Measurements from ENCODE around the gene SEMA3A. TPM values are rescaled to one million over a fixed set of nuclear protein-coding genes. Genes with fewer than 3 reads are reported as not detected.

Gene SEMA3A
- total RNA-seq, 2 experiments from 2014 or later: 0.50 to 0.60 TPM

DNA sequence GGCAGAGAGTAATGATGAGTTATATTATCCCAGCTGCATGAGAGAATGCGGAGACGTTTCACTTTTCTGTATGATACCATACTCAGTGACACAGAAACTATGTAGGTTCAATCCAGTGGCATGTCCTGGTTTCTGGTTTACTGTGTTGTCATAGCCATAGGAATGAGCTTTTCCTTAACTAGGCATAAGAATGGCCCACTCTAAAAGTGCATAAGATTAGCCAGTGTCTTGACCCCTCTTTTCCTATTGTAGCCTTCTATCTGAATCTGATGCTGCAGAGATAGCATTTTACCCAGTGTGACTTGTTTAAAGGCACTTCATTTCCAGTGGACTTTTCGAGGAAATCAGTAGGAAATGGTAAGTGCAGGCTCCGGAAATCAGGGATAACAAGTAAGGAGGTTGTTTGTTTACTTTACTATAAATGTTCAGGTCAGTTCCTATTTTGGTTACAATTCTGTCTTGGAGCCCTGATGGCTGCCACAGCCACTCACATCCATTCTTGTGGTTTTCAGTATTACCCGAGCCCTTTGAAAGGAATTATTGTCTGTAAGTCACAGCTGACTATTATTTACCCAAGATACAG, 70.5 kb downstream of the SEMA3A start:
- H3K27me3 Mint-ChIP-seq: no peaks in the 10 kb centered on the region
- intact Hi-C loops (cut with DNase I, micrococcal nuclease): no loop called here
- no peak overlapping the region for H3K4me3 ChIP-seq (ENCODE audit: low read length)
- TF ChIP-seq, protein P1, sequence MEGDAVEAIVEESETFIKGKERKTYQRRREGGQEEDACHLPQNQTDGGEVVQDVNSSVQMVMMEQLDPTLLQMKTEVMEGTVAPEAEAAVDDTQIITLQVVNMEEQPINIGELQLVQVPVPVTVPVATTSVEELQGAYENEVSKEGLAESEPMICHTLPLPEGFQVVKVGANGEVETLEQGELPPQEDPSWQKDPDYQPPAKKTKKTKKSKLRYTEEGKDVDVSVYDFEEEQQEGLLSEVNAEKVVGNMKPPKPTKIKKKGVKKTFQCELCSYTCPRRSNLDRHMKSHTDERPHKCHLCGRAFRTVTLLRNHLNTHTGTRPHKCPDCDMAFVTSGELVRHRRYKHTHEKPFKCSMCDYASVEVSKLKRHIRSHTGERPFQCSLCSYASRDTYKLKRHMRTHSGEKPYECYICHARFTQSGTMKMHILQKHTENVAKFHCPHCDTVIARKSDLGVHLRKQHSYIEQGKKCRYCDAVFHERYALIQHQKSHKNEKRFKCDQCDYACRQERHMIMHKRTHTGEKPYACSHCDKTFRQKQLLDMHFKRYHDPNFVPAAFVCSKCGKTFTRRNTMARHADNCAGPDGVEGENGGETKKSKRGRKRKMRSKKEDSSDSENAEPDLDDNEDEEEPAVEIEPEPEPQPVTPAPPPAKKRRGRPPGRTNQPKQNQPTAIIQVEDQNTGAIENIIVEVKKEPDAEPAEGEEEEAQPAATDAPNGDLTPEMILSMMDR (IDR thresholded peaks at IDR 0.05): no peak
- ATAC-seq (ENCODE audit: poor library complexity): no peak
- POLR2A ChIA-PET: no interaction called here
- no peak for DNase-seq
- no peaks in the 10 kb centered on the region for H3K36me3 ChIP-seq (ENCODE audit: insufficient read depth, low read length)
- H3K27me3 ChIP-seq (ENCODE audit: control insufficient read depth in 1 of 2, insufficient read depth in 2 of 2, low read length in 2 of 2): no peaks in the 10 kb centered on the region
- H3K36me3 Mint-ChIP-seq (ENCODE audit: low read depth): no peaks in the 10 kb centered on the region
- H3K4me1 Mint-ChIP-seq (ENCODE audit: low read depth): no peaks in the 10 kb centered on the region
- H3K4me1 ChIP-seq (ENCODE audit: insufficient read depth, low read length): no peaks in the 10 kb centered on the region
- H3K27ac ChIP-seq (ENCODE audit: low read depth in 1 of 2, low read length in 2 of 2): no peak overlapping the region
- no peaks in the 10 kb centered on the region for H3K9me3 Mint-ChIP-seq
- CTCF ChIA-PET: no interaction called here
- H3K27ac Mint-ChIP-seq: no peak overlapping the region
- no peak overlapping the region for H3K4me3 Mint-ChIP-seq
- H3K9me3 ChIP-seq (ENCODE audit: control insufficient read depth in 1 of 2, insufficient read depth in 1 of 2, low read length in 2 of 2): no peaks in the 10 kb centered on the region

DNA sequence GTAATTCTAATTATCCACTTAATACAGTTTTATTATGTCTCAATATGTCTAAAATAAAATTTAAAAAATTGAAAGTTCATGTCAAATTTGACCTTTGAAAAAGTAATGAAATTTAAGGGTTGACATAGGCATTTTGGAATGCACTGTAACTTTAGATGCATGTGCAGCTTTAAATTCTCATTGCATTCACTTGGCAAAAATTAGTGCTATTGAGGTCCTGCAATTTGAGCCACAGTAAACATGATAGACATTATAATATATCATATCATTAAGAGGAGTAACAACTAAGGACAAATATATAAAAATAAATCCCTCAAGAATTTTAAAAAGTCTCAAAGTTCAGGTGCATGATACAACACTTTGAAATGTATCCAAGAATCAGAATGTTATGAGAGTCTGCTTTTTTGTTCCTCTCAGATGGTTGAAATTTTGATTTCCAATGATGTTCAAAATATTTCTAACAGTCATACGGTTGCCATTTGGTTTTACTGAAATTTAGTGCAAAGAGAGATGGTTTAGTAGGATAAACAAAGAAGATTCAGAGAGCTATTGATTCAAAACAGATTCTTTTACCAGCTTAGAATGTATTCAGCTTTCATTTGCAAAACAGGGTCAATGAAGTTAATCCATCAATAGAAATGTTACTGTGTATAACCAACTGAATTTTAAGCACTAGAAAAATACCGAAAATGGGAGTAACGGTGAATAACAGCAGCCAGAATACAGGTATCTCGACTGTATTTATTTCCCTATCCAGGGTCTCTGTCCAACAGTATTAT, 71.8 kb downstream of the SEMA3A start:
- POLR2A ChIA-PET: no interaction called here
- intact Hi-C loops (cut with DNase I, micrococcal nuclease): no loop called here
- Mint-ChIP-seq H3K36me3 (ENCODE audit: low read depth) (no peaks in the 10 kb centered on the region), H3K4me3 (no peak overlapping the region), H3K27me3 (no peaks in the 10 kb centered on the region), H3K9me3 (no peaks in the 10 kb centered on the region), H3K27ac (no peak overlapping the region), H3K4me1 (ENCODE audit: low read depth) (no peaks in the 10 kb centered on the region)
- TF ChIP-seq, protein P1 (IDR thresholded peaks at IDR 0.05): no peak
- Histone ChIP-seq H3K36me3 (ENCODE audit: insufficient read depth, low read length) (no peaks in the 10 kb centered on the region), H3K9me3 (ENCODE audit: control insufficient read depth in 1 of 2, insufficient read depth in 1 of 2, low read length in 2 of 2) (no peaks in the 10 kb centered on the region), H3K27ac (ENCODE audit: low read depth in 1 of 2, low read length in 2 of 2) (no peak overlapping the region), H3K27me3 (ENCODE audit: control insufficient read depth in 1 of 2, insufficient read depth in 2 of 2, low read length in 2 of 2) (no peaks in the 10 kb centered on the region), H3K4me1 (ENCODE audit: insufficient read depth, low read length) (no peaks in the 10 kb centered on the region), H3K4me3 (ENCODE audit: low read length) (no peak overlapping the region)
- CTCF ChIA-PET: no interaction called here
- ATAC-seq (ENCODE audit: poor library complexity) (no peak), DNase-seq (no peak)

DNA sequence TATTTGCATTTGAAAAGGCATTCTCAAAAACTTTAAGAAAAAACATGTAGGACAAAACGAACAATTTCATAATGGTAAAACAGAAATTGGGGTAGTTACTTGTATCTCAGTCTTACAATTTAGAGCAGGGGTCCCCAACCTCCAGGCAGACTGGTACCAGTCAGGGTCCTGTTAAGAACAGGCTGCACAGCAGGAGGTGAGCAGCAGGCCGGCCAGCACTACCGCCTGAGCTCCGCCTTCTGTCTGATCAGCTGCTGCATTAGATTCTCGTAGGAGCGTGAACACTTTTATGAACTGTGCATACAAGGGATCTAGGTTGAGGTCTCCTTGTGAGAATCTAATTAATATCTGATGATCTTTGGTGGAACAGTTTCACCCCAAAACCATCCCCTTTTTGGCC, 77.3 kb downstream of the SEMA3A start:
- no peak for DNase-seq
- intact Hi-C loops (cut with DNase I, micrococcal nuclease): no loop called here
- Histone ChIP-seq H3K4me1 (ENCODE audit: insufficient read depth, low read length) (no peaks in the 10 kb centered on the region), H3K36me3 (ENCODE audit: insufficient read depth, low read length) (no peaks in the 10 kb centered on the region), H3K9me3 (ENCODE audit: control insufficient read depth in 1 of 2, insufficient read depth in 1 of 2, low read length in 2 of 2) (no peaks in the 10 kb centered on the region), H3K4me3 (ENCODE audit: low read length) (no peak overlapping the region), H3K27me3 (ENCODE audit: control insufficient read depth in 1 of 2, insufficient read depth in 2 of 2, low read length in 2 of 2) (no peaks in the 10 kb centered on the region), H3K27ac (ENCODE audit: low read depth in 1 of 2, low read length in 2 of 2) (no peak overlapping the region)
- Mint-ChIP-seq H3K4me3 (no peak overlapping the region), H3K27ac (no peak overlapping the region), H3K36me3 (ENCODE audit: low read depth) (no peaks in the 10 kb centered on the region), H3K4me1 (ENCODE audit: low read depth) (no peaks in the 10 kb centered on the region), H3K27me3 (no peaks in the 10 kb centered on the region), H3K9me3 (no peaks in the 10 kb centered on the region)
- TF ChIP-seq, protein P1 (IDR thresholded peaks at IDR 0.05): no peak
- CTCF ChIA-PET: no interaction called here
- no peak for ATAC-seq (ENCODE audit: poor library complexity)
- POLR2A ChIA-PET: no interaction called here

Data from CD4-positive, alpha-beta T cell (primary cell).